GM19397 (cell line): ENCODE results near the gene EML3.
"Not testable (repeated sequence)": the region's sequence is repeated elsewhere in the genome, so short reads cannot be mapped to it uniquely, and the experiment has no call there.

Experiments
- ATAC-seq: cut with Tn5 transposase; IDR thresholded peaks from one replicate; pipeline ENCODE4 v1.9.1; 2021; ENCODE audit warnings: mild to moderate bottlenecking, moderate library complexity; ENCODE audit not compliant: unreplicated experiment

EML3 gene, protein sequence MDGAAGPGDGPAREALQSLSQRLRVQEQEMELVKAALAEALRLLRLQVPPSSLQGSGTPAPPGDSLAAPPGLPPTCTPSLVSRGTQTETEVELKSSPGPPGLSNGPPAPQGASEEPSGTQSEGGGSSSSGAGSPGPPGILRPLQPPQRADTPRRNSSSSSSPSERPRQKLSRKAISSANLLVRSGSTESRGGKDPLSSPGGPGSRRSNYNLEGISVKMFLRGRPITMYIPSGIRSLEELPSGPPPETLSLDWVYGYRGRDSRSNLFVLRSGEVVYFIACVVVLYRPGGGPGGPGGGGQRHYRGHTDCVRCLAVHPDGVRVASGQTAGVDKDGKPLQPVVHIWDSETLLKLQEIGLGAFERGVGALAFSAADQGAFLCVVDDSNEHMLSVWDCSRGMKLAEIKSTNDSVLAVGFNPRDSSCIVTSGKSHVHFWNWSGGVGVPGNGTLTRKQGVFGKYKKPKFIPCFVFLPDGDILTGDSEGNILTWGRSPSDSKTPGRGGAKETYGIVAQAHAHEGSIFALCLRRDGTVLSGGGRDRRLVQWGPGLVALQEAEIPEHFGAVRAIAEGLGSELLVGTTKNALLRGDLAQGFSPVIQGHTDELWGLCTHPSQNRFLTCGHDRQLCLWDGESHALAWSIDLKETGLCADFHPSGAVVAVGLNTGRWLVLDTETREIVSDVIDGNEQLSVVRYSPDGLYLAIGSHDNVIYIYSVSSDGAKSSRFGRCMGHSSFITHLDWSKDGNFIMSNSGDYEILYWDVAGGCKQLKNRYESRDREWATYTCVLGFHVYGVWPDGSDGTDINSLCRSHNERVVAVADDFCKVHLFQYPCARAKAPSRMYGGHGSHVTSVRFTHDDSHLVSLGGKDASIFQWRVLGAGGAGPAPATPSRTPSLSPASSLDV

GRCh38 chr11:62612366-62613290 lies at the start of gene EML3, which contains the start of gene ROM1:
TSS of gene EML3 (minus strand) at chr11:62612775. CDS start at chr11:62612457, 318 bp downstream.
TSS of gene ROM1 (plus strand) at chr11:62613257. CDS start at chr11:62613282, 25 bp downstream.
- ATAC-seq, result peak; percentile 67

DNA sequence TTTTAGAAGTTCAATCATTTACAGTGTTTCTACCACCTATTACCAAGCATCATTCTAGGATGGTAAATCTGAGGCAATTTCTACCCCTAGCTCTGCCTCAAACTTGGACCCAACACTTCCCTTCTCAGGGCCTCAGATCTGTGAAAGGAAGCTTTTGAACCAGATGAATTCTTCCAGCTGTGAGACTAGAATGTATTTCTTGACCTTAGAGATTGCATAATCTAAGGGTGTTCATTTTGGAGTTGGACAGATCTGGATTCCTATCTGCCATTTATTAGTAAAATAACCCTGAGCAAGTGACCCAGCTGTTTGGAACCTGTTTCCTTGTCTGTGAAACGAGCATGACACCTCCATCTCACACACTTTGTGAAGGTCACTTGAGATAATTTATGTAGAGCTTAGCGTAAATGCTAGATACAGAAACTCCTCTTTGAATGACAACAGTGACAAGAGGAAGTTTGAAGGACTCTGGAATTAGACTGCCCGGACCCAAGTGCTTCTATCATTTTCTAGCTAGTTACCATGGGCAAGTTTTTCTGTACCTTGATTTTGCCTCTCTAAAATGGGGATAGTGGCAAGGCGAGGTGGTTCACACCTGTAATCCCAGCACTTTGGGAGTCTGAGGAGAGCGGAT lies 44.3 kb upstream of the EML3 start:
- no peak for ATAC-seq

DNA sequence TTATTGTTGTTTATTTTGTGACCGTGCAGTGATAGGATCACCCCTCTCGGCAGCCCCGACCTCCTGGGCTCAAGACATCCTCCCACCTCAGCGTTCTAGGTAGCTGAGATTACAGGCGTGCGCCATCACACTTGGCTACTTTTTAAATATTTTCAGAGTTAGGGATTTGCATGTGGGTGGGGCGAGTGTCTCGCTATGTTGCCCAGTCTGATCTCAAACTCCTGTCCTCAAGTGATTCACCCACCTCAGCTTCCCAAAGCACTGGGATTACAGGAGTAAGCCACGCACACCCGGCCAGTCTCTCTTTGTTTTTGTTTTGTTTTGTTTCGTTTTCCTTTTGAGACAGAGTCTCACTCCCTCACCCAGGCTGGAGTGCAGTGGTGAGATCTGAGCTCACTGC lies 41.7 kb upstream of the EML3 start:
- ATAC-seq, result no peak

GRCh38 chr11:62652161-62653006 lies 39.8 kb upstream of the EML3 start:
- peak; percentile 5 for ATAC-seq

DNA sequence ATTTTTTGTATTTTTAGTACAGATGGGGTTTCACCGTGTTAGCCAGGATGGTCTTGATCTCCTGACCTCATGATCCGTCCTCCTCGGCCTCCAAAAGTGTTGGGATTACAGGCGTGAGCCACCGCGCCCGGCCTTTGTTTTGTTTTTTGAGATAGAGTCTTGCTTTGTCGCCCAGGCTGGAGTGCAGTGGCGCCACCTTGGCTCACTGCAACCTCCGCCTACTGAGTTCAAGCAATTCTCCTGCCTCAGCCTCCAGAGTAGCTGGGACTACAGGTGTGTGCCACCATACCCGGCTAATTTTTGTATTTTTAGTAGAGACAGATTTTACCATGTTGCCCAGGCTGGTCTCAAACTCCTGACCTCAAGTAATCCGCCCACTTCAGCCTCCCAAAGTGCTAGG lies 37.7 kb upstream of the EML3 start:
- ATAC-seq, result not testable (repeated sequence)

GRCh38 chr11:62649486-62649885 lies 36.9 kb upstream of the EML3 start:
- ATAC-seq, result no peak

DNA sequence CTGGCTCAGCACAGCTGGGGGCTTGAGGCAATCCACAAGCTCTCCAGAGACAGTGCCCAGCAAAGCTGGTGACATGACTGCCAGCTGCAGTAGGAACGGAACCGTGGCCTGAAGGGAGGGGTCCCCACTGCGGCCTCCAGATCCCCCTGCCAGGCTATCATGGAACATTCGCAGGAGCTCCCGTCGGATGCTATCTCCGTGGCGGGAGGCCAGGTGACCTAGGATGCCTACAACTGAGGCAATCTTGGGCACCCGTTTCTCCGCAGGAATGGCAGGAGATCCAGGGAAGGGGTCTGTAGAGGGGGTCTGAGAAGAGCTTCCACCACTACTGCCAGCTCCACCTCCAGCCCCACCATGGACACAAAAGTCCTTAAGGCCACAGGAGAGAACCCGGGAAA lies 36.4 kb upstream of the EML3 start:
- no peak for ATAC-seq

- no peak for ATAC-seq
Observed at GRCh38 chr11:62648185-62648966, 35.8 kb upstream of the EML3 start.

- ATAC-seq, result no peak
Observed at GRCh38 chr11:62647609-62648005, 35.0 kb upstream of the EML3 start.

GRCh38 chr11:62646825-62647608 lies 34.4 kb upstream of the EML3 start:
- no peak for ATAC-seq

DNA sequence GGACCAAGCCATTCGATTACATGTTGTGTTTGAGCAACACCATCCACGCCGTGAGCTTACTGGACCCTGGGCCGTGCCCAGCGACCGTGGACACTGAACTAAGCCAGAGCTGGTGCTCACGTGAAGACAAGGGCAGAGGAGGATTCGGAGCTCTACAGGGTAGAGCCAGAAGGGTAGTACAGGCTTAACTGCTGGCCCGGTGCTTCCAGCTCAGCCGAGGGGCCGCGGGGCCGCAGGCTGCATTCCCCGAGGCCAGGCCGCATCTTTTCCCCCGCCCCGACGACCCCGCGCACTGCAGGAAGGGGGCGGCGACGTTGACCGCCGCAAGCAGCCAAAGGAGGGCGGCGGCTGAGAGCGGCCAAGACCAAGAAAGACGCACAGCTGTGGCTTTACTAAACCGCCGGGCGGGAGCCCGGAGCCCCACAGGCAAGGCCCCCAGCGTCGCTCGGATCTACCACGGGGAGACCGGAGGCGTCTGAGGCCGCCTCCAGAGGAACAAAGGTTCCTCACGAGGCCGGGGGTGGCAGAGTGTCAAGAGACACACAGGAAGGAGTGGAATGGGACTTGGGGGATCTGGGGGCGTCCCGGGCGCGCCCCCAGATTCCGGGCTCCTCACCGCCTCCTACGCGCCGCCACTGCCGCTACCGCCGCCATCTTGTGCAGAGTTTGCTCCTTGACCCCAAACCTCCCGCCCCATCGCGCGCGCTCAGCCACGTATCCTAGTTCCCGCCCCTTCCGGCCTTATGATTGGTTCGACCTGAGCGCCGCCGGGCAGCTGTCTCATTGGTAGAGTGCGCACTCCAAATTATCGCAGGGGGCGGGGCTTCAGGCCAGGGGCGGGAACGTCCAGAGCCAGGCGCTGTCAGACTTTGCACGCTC lies 33.6 kb upstream of the EML3 start, which contains the start of gene GANAB:
Gene GANAB (minus strand): TSS at position 668 of the 879 bp plus-strand sequence. CDS start 14 bp downstream, at position 654.
- peak; percentile 88 for ATAC-seq

DNA sequence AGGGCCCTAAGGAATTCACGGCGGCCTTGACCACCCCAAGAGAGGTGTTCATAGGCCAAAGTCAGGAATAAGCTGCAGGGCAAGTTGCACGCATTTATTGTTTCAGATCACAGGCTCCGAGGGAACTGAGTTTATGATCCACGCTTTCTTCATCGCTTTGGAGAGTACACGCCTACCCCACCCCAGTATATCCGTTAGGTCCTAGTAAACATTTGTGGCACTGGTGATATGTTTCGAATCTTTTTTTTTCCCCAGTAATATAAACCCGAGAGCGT lies 33.0 kb upstream of the EML3 start:
- no peak for ATAC-seq

DNA sequence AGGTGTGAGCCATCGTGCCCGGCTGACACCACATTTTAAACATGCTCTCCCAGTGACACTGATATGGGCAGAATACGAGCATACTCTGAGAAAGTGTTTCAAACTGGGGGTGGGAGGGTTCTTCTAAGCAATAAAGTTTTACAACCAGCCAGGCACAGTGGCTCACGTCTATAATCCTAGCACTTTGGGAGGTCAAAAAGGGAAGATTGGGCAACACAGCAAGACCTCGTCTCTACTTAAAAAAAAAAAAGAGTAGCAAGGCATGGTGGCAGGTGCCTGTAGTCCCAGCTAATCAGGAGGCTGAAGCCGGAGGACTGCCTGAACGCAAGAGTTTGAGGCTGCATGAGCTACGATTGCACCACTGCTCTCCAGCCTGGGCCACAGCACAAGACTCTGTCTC lies 31.6 kb upstream of the EML3 start:
- ATAC-seq, result no peak

- ATAC-seq, result no peak
Observed at GRCh38 chr11:62632492-62632891, 19.9 kb upstream of the EML3 start.

GRCh38 chr11:62627713-62628112 lies 15.1 kb upstream of the EML3 start:
- ATAC-seq, result no peak

DNA sequence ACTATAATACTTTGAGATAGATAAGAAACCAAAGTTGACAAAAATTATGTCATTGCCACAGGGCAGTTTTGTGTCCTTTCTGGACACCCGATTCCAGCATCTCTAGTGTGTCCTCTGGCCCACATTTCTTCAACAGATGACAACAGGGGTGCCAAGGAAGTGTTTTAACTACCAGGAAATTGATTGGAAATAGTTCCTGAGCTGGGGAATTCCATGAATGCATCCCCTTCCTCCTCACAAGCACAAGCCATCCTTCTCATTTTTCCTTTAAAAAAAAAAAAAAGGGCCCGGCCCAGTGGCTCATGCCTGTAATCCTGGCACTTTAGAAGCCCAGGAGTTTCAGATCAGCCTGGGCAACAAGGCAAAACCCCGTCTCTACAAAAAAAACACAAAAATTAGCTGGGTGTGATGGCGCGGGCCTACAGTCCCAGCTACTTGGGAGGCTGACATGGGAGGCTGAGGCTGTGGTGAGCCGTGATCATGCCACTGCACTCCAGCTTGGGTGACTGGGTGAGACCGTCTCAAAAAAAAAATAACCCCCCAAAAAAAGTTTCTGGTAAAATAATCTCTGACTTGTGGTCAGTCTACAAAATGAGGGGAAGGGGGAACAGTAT lies 10.0 kb upstream of the EML3 start:
- ATAC-seq, result no peak
